ENCODE measurements around the gene KDM7A. TPM values are rescaled to one million over a fixed set of nuclear protein-coding genes. Genes with fewer than 3 reads are reported as not detected.

KDM7A gene
- total RNA-seq, 1 experiment from 2014 or later, result 1.5 TPM

DNA sequence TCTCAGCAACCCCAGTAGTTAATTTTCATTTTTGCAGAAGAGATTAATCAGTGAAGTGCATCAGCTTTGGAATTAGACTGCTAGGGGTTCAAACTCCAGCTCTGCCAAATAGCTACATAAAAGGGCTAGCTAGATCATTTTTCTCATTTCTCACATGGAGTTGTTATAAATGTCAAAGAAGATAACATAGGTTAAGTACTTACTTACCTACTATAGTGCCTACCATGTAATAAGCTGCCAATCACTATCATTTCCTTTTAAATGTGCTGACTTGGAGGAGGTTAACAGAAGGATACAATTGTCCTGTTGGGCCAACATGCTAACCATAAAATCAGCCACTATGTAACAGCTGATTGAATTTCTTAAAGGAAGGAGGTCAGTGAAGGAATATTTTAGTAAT is 40.7 kb downstream of the KDM7A start:
- Histone ChIP-seq H2AFZ (no peak overlapping the region), H3K9me3 (ENCODE audit: insufficient read depth, low read depth) (no peaks in the 10 kb centered on the region), H3K27ac (no peak overlapping the region), H3K4me2 (no peak overlapping the region), H3K27me3 (ENCODE audit: insufficient read depth, low read depth) (no peaks in the 10 kb centered on the region), H4K20me1 (ENCODE audit: insufficient read depth) (peaks cover 2% of the 10 kb centered on the region; the same call in 1 of the 2 replicates), H3F3A (ENCODE audit: insufficient read depth, low read depth) (no peaks in the 10 kb centered on the region), H3K4me1 (replicated peaks; ENCODE audit: insufficient read depth) (no peaks in the 10 kb centered on the region), H3K4me3 (no peak overlapping the region), H3K9me2 (ENCODE audit: insufficient read depth) (no peaks in the 10 kb centered on the region), H3K36me3 (ENCODE audit: low read depth) (no peaks in the 10 kb centered on the region), H3K79me2 (ENCODE audit: low read depth) (no peaks in the 10 kb centered on the region)
- ChIA-PET CTCF (no interaction called here), POLR2A (ENCODE audit: unreplicated experiment) (no interaction called here)
- BruUV-seq (replicated peaks), result no TSS peak
- TF ChIP-seq CTCF (conservative IDR thresholded peaks at IDR 0.05), result no peak
- no peak for TF ChIP-seq EZH2 (IDR thresholded peaks at IDR 0.05; ENCODE audit: low read depth)
- DNase-seq, result no peak
- intact Hi-C loops (cut with micrococcal nuclease; ENCODE audit: unreplicated experiment), result no loop called here

DNA sequence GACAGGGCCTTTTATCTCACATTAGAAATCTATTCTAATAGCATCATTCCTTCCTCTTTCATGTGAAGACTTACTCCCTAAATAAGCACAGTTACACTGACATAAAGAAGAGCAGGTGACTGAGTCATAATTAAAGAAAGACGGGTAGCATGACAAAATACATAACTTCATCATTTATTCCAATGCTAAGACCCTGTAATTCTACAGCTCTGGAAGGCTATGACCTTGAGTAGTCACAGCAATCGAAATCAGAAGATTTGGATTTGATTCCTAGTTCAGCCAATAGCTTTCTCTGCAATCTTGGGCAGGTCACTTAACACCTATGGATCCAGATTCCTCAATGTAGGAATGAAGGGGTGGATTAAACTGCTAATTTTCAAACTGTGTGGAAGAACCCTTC is 42.7 kb downstream of the KDM7A start:
- TF ChIP-seq CTCF (conservative IDR thresholded peaks at IDR 0.05) (no peak), EZH2 (IDR thresholded peaks at IDR 0.05; ENCODE audit: low read depth) (no peak)
- Histone ChIP-seq H2AFZ (no peak overlapping the region), H3K9me3 (ENCODE audit: insufficient read depth, low read depth) (no peaks in the 10 kb centered on the region), H3K36me3 (ENCODE audit: low read depth) (no peaks in the 10 kb centered on the region), H3F3A (ENCODE audit: insufficient read depth, low read depth) (no peaks in the 10 kb centered on the region), H3K4me2 (no peak overlapping the region), H4K20me1 (ENCODE audit: insufficient read depth) (no peaks in the 10 kb centered on the region), H3K4me3 (no peak overlapping the region), H3K9me2 (ENCODE audit: insufficient read depth) (no peaks in the 10 kb centered on the region), H3K27me3 (ENCODE audit: insufficient read depth, low read depth) (no peaks in the 10 kb centered on the region), H3K27ac (no peak overlapping the region), H3K4me1 (replicated peaks; ENCODE audit: insufficient read depth) (no peaks in the 10 kb centered on the region), H3K79me2 (ENCODE audit: low read depth) (no peaks in the 10 kb centered on the region)
- no peak for DNase-seq
- BruUV-seq (replicated peaks), result no TSS peak
- intact Hi-C loops (cut with micrococcal nuclease; ENCODE audit: unreplicated experiment), result no loop called here
- CTCF ChIA-PET, result no interaction called here
- POLR2A ChIA-PET (ENCODE audit: unreplicated experiment), result no interaction called here

DNA sequence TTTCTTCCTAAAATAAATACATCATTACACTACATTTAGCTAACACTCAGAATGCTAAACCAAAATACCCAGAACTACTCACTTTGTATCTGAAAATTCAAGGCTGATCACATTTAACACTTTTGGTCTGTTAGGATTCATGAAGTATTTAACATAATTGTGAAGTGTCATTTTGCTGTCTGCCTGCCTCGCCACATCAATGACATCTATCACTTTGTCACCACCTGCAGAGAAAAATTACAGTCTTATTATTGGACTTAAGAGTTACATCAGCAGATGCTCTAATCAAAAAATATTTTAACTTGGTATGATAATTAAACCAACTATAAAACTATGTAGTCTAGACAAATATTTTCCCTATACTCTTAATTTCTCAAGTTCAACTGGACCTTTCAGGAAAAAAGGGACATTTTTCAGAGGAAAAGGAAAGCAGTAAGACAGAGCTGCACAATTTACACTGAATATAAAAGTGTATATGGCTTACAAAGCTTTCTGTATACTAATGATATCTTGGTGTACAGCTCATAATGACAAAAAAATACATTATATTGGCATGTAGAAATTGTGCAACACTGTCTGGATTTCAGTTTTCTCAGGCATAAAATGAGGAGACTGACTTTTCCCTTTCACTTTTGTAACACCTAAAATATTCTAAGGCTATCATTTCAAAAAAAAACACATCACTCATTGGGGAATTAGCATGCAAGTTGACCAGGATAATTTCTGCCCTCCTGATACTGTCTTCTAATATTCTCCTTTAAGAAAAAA is 49.2 kb downstream of the KDM7A start:
- Histone ChIP-seq H3F3A (ENCODE audit: insufficient read depth, low read depth) (no peaks in the 10 kb centered on the region), H3K79me2 (ENCODE audit: low read depth) (no peaks in the 10 kb centered on the region), H4K20me1 (ENCODE audit: insufficient read depth) (no peaks in the 10 kb centered on the region), H3K4me1 (replicated peaks; ENCODE audit: insufficient read depth) (no peaks in the 10 kb centered on the region), H3K27ac (no peak overlapping the region), H3K4me2 (no peak overlapping the region), H3K27me3 (ENCODE audit: insufficient read depth, low read depth) (no peaks in the 10 kb centered on the region), H2AFZ (no peak overlapping the region), H3K9me2 (ENCODE audit: insufficient read depth) (no peaks in the 10 kb centered on the region), H3K36me3 (ENCODE audit: low read depth) (no peaks in the 10 kb centered on the region), H3K9me3 (ENCODE audit: insufficient read depth, low read depth) (no peaks in the 10 kb centered on the region), H3K4me3 (no peak overlapping the region)
- TF ChIP-seq EZH2 (IDR thresholded peaks at IDR 0.05; ENCODE audit: low read depth) (no peak), CTCF (conservative IDR thresholded peaks at IDR 0.05) (no peak)
- no TSS peak for BruUV-seq (replicated peaks)
- CTCF ChIA-PET, result no interaction called here
- POLR2A ChIA-PET (ENCODE audit: unreplicated experiment), result no interaction called here
- DNase-seq, result no peak
- intact Hi-C loops (cut with micrococcal nuclease; ENCODE audit: unreplicated experiment), result no loop called here

Data from PC-9 (cell line).